Right renal cortex interstitium (tissue), 3 donors: ENCODE data around the gene VKORC1. TPM values are rescaled to one million over a fixed set of nuclear protein-coding genes. Genes with fewer than 3 reads are reported as not detected.

Experiments used
- DNase-seq, 3 donors: peaks; one replicate each; pipeline ENCODE4 v3.0.0-alpha.2; 2013; ENCODE audit warnings: low read depth in 3 of 3, low spot score in 2 of 3
- polyA plus RNA-seq, 3 donors: library from polyadenylated mRNA; unstranded; fragments of 120-200 nt; gene quantifications; one replicate each; pipeline ENCODE4 v1.2.1, GENCODE V29; 2013; ENCODE audit not compliant: insufficient read length in 3 of 3

The VKORC1 gene
- polyA plus RNA-seq, 3 donors = 65.6 to 75.1 (median 75.1) TPM

DNA sequence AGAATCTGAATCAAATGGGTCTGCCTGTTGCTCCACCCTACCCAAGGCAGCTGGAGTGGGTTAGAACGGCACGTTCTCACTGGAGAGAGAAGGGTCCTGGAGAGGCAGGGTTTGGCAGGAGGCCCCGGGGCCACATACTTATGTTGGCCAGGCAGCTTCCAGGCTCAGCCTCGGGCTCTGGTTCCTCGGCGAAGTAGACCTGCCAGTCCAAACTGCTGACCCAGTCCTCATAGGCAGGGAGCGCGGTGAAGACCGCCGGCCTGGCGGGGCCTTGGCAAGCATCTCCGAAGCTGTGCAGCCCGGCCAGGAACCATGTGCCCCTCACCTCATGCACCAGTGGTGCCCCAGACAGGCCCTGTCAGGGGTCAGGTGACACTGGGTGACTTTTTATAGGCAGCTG lies 10.6 kb downstream of the VKORC1 start:
- no peak for DNase-seq

DNA sequence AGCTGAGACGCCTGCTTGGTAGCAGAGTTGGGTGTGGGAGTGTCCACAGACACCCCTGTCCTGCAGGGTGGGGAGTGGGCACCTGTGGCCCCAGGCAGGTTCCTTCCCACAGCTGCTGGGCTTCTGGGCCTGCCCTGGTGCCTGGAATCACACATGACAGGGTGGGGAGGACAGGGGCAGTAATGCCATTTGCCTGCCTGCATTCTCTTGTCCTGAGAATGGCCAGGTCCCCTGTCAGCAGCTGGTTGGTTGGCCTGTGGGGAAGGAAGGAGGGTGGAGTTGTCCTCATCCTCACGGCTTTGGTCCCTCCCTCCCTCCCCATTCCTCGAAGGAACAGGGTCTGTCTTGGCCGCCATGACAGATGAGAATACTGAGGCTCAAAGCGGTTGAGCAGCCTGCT lies 11.0 kb downstream of the VKORC1 start:
- DNase-seq = no peak

DNA sequence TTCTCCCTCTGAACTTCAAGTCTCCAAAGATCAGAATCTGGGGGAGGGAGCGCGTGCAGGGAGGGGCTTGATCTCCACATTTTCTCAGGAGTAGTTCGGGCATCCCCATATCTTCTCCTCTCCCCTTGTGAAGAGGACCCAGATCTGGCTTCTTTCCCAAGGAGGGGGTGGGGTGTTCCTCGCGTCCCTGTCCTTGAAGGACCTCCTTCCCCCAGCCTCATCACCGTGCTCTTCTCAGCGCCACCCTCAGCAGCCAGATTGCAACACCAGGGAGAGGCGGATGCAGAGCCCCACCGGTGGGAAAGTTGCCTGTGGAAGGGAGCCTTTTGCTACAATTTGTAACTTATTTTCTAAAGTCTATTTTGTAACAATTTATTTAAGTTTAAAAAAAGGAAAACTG lies 11.5 kb downstream of the VKORC1 start:
- DNase-seq = no peak

DNA sequence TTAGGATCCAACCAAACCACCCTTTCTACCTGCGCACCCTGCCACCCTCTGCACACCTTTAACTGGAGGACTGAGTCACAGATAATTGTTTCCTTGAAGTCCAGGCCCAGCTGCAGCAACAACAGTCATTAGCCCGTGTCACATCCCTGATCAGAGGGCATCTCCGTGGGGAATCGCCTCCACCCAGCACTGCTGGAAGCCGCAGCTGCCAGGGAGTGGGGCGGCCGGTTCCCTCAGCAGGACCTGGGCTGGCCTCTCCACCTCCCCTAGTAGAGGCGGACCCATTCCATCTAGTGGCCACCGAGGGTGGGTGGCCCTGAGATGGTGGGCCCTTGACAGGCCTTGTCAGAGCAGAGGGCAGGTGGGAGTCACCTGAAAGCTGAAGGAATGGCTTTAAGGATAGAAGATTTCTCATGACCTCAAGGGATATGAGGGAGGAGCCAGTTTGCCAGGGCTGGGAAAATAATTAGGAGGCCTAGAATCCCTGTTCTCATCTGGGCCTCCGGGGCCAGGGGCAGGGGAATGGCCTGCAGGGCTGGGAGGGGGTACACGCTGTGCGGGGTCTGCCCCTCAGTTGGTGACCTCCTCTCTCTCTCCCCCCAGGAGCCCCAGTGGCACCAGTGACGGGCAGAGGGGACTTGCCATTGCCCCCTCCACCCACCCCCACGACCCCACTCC lies 12.1 kb downstream of the VKORC1 start:
- DNase-seq = no peak

DNA sequence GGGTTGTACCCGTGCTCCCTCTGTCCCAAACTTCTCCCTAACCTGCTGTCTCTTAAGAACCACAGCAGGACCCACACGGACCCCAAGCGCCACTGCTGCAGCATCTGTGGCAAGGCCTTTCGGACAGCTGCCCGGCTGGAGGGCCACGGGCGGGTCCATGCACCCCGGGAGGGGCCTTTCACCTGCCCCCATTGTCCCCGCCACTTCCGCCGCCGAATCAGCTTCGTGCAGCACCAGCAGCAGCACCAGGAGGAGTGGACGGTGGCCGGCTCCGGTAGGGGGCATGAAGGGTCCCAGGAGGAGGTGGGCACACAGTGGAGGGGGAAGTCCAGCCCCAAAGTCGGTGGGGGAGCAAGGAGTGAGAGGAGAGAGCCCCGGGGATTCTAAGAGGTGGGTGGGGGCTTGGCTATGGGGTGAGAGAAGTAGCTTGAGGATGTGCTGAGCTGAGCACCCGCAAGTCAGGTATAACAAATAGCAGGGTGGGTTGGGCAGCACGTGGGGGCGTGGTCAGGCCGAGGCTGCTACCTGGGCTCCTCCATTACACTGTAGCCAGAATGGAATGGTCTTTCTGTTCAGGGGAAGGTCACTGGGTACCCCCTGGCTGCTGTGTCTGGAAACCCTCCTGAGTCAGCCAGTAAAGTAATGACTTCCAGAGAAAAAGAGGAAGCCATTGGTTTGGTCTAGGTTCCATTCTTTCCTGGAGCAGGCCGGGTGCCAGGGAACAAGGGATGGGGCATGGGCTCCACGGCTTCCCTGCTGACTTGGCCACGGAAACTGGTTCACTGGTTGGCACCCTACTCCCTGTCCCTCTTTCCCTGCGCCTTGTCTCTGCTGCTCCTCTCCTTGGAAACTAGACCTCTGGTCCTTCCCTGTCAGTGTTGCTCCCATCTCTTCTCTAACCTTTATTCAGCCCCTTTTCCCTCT lies 12.9 kb downstream of the VKORC1 start:
- no peak for DNase-seq

DNA sequence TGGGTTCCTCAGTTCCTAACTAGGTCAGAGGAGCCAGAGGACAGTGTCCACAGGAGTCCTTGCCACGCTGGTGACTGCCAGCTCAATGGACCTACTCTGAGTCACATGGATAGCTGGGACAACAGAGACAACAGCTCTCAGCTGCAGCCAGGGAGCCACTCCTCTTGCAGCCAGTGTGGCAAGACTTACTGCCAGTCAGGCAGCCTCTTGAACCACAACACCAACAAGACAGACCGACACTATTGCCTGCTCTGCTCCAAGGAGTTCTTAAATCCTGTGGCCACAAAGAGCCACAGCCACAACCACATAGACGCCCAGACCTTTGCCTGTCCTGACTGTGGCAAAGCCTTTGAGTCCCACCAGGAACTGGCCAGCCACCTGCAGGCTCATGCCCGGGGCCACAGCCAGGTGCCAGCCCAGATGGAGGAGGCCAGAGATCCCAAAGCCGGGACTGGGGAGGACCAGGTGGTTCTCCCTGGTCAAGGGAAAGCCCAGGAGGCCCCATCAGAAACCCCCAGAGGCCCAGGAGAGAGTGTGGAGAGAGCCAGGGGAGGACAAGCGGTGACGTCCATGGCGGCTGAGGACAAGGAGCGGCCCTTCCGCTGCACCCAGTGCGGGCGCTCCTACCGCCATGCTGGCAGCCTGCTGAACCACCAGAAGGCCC lies 13.7 kb downstream of the VKORC1 start:
- DNase-seq = no peak

DNA sequence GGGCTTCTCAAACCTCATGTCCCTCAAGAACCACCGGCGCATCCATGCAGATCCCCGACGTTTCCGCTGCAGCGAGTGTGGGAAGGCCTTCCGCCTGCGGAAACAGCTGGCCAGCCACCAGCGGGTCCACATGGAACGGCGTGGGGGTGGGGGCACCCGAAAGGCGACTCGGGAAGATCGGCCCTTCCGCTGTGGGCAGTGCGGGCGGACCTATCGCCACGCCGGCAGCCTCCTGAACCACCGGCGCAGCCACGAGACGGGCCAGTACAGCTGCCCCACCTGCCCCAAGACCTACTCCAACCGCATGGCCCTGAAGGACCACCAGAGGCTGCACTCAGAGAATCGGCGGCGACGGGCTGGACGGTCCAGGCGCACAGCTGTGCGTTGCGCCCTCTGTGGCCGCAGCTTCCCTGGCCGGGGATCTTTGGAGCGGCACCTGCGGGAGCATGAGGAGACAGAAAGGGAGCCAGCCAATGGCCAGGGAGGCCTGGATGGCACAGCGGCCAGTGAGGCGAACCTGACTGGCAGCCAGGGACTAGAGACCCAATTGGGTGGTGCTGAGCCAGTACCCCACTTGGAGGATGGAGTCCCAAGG lies 14.5 kb downstream of the VKORC1 start:
- DNase-seq = no peak

DNA sequence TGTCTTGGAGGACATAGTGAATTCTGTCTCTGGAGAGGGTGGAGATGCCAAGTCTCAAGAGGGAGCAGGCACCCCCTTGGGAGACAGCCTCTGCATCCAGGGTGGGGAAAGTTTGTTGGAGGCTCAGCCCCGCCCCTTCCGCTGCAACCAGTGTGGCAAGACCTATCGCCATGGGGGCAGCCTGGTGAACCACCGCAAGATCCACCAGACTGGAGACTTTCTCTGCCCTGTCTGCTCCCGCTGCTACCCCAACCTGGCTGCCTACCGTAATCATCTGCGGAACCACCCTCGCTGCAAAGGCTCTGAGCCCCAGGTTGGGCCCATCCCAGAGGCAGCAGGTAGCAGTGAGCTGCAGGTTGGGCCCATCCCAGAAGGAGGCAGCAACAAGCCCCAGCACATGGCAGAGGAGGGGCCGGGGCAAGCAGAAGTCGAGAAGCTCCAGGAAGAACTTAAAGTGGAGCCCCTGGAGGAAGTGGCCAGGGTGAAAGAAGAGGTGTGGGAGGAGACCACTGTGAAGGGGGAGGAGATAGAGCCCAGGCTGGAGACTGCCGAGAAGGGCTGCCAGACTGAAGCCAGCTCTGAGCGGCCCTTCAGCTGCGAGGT lies 15.2 kb downstream of the VKORC1 start:
- no peak for DNase-seq

DNA sequence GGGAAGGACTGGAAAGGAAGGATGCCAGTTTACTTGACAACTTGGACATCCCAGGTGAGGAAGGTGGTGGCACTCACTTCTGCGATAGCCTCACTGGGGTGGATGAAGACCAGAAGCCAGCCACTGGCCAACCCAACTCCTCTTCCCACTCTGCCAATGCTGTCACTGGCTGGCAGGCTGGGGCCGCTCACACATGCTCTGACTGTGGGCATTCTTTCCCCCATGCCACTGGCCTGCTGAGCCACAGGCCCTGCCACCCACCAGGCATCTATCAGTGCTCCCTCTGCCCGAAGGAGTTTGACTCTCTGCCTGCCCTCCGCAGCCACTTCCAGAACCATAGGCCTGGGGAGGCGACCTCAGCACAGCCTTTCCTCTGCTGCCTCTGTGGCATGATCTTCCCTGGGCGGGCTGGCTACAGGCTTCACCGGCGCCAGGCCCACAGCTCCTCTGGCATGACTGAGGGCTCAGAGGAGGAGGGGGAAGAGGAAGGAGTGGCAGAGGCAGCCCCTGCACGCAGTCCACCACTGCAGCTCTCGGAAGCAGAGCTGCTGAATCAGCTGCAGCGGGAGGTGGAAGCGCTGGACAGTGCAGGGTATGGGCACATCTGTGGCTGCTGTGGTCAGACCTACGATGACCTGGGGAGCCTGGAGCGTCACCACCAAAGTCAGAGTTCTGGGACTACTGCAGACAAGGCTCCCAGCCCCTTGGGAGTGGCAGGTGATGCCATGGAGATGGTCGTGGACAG lies 15.8 kb downstream of the VKORC1 start:
- no peak for DNase-seq

DNA sequence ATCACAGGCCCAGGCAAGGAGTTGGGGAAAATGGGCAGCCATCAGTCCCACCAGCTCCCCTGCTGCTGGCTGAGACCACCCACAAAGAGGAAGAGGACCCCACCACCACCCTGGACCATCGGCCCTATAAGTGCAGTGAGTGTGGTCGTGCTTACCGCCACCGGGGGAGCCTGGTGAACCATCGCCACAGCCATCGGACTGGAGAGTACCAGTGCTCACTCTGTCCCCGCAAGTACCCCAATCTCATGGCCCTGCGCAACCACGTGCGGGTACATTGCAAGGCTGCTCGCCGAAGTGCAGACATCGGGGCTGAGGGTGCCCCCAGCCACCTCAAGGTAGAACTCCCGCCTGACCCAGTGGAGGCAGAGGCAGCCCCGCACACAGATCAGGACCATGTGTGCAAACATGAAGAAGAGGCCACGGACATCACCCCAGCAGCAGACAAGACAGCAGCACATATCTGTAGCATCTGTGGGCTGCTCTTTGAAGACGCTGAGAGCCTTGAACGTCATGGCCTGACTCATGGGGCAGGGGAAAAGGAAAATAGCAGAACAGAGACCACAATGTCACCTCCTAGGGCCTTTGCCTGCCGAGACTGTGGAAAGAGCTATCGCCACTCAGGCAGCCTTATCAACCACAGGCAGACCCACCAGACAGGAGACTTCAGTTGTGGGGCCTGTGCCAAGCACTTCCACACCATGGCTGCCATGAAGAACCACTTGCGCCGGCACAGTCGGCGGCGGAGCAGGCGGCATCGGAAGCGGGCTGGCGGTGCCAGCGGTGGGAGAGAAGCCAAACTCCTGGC lies 16.8 kb downstream of the VKORC1 start:
- DNase-seq = no peak

DNA sequence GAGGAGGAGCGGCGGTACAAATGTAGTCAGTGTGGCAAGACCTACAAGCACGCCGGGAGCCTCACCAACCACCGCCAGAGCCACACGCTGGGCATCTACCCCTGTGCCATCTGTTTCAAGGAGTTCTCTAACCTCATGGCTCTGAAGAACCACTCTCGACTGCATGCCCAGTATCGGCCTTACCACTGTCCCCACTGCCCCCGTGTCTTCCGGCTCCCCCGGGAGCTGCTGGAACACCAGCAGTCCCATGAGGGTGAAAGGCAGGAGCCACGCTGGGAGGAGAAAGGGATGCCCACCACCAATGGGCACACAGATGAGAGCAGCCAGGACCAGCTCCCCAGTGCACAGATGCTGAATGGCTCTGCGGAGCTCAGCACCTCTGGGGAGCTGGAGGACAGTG lies 17.6 kb downstream of the VKORC1 start:
- DNase-seq = no peak

DNA sequence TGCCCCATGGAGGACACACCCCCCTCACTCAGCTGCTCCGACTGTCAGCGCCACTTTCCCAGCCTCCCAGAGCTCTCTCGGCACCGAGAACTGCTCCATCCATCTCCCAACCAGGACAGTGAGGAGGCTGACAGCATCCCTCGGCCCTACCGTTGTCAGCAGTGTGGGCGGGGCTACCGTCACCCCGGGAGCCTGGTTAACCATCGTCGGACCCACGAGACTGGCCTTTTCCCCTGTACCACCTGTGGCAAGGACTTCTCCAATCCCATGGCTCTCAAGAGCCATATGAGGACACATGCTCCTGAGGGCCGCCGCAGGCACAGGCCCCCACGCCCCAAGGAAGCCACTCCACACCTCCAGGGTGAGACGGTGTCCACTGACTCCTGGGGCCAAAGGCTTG lies 18.3 kb downstream of the VKORC1 start:
- no peak for DNase-seq

DNA sequence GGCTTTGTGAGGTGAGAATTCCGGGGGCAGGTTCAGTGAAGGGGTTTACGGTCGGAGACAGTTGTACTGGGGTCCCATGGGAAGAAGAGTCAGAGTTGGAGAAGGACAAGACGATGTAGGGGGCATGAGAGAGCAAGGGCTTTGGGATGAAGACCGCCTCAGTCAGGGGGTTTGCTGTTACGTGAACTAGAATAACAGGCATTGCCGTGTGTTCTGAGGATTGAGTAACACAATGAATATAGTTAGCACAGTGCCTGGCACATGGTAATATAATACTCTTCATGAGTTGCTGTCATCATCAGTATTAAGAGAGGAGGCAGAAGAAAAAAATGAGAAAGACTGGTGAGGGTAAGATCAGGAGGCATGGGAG lies 19.8 kb downstream of the VKORC1 start:
- no peak for DNase-seq

DNA sequence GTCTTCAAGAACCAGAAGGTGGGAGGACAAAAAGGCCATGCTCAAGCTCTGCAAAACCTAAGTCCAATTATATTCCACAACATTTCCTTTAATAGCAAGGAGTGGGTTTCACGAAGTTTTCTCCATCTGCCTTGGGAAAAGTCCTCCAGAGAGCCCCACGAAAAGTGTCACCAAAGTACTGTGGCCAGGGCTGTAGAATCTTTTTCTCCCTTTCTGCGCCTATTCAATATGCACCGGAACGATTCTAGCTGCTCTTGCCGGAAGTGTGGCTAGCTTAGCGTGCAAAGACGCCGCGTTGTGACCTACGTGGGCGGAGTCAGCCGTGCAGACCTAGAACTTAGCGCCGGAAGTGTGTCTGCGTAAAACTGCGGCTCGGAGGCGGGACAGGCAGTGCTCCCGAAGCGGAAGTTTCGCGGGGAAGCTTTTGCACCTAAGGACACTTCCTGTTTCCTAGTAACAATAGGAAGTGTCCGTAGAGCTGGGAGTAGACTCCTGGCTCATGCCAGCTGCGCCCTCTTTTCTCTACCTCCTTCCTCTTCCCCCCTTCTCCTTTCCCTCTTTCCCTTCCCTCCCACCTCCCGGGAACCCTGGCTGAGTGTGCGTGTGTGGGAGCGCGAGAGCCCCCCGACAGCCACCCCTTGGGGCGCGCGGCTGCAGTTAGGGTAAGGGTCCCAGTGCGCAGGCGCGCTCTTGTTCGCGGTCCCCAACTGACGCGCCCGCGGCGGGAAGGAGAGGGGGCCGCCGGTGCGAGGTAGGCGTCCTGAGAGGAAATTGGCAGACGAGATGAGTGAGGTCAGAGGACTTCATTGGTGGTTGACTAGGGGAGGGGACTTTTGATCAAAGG lies 20.4 kb downstream of the VKORC1 start, which contains the start of the genes ZNF646 and ZNF668:
TSS of gene ZNF646 (plus strand) at position 453 of the 844 bp plus-strand sequence. CDS start 1,903 bp downstream, outside the sequence.
TSS of gene ZNF668 (minus strand) at position 271 of the 844 bp plus-strand sequence. CDS start 9,781 bp downstream, outside the sequence.
- peak; percentile 95 to 98 (median 97) for DNase-seq

DNA sequence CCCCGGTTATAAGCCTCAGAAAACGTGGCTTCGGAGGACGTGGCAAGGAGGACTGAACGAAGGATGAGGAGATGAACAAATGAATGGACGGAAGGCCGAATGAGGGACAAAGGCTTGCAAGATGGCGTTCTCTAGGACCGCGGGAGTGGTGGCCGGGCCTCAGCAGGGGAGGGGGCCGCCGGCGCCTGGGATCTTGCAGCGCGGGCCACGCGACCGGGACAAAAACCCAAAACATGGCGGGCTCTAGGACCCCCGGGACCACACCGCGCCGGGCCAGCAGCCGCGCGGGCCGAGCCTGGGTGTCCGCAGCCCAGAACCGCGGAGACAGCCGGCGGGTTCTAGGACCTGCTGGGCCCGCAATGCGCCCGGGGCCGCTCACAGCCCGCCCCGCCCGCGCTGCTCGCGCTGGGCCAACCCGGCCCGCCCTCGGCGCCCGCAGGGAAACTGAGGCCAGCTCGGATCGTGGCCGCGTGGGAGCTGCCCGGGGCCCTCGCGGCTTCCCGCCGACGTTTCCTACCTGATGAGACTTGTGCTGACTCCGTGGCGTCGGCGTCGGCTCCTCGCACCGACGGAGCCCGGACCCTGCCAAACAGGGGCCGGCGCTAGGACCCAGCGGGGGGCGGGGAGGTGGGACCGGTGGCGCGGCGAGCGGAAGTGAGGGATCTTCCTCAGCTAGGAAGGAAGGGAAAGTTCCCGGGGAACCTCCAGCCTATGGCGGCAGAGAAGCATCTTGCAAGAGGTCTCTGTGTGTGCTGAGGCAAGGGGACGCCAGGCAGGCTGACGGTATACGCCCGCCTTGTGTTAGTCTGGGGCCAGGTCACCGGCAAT lies 21.2 kb downstream of the VKORC1 start:
- DNase-seq = peak; percentile 84 to 85 (median 85)

DNA sequence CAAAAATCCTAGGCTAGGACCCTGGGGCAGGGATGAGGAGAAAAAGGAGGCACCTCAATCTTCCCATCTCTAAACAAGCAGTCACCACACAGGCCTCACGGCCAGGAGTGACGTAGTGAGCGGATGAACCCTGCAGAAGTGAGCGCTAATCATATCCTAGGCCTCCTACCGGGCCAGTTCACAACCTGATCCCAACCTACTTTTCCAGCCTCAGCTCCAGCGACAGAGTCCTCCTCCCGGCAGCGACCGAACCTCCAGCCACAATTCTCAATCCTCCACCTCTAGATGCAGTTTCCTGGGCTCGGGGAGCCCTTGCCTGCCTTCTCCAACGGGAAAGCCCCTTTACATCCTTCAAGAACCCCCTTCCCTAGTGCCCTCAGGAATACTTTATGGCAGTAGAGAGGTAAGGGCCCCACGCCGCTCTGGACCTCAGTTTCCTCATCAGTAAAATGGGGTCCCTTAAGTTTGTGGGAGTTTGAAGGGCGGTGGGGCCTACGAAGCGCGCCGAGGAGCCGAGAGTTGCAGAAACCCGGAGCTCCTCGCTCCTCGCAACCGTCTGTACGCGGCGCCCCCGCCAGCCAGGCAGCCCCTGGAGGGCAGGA lies 22.0 kb downstream of the VKORC1 start:
- no peak for DNase-seq

DNA sequence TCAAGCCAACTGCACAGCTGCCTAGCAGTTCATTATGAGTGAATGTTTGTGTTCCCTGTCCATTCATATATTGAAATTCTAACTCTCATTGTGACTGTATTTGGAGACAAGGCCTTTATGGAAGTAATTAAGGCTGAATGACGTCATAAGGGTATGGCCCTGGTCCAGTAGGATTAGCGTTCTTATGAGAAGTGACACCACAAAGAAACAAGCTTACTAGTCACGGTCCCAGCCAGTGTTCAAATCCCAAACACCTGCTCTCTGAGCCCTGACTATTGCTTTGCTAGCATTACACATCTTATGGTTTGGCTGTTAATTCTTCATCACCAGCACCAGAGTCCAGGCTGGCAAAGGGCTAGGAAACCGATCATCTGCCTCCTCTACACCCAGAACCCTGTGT lies 22.7 kb downstream of the VKORC1 start:
- no peak for DNase-seq
